MCF 10A (cell line): ENCODE measurements around the gene LYSMD4. TPM values are rescaled to one million over a fixed set of nuclear protein-coding genes. Genes with fewer than 3 reads are reported as not detected.

Experiments
- BruUV-seq: library from RNA; stranded (reverse); fragments of 400-500 nt; replicated peaks from 2 replicates; lab custom pipeline; 2021; lab: Mats Ljungman, UMichigan
- CTCF ChIA-PET: fragments of 300-600 bp; sonication (Branson Sonifier 250); formaldehyde crosslinking; extraction: SDS; loops from one replicate; lab custom pipeline; 2021; ENCODE audit warnings: antibody characterized with exemption, inconsistent platforms; lab: Yijun Ruan, JAX
- POLR2A ChIA-PET: fragments of 300-600, 350-650 bp; sonication (Branson Sonifier 250); formaldehyde crosslinking; extraction: SDS; loops from one replicate; lab custom pipeline; 2020; ENCODE audit warnings: antibody characterized with exemption, inconsistent platforms; lab: Yijun Ruan, JAX
- DNase-seq: peaks from one replicate; pipeline ENCODE4 v3.0.0-alpha.2; 2018; ENCODE audit not compliant: unreplicated experiment
- H3K27ac Mint-ChIP-seq: one replicate; pipeline ENCODE4 v1.8.0; 2022; ENCODE audit warnings: mild to moderate bottlenecking, low read depth, mixed read lengths; ENCODE audit not compliant: unreplicated experiment
- H3K27me3 Mint-ChIP-seq: one replicate; pipeline ENCODE4 v1.8.0; 2022; ENCODE audit warnings: mixed read lengths; ENCODE audit not compliant: insufficient read depth, unreplicated experiment
- H3K36me3 Mint-ChIP-seq: one replicate; pipeline ENCODE4 v1.8.0; 2022; ENCODE audit warnings: mild to moderate bottlenecking, moderate library complexity, mixed read lengths; ENCODE audit not compliant: insufficient read depth, unreplicated experiment
- H3K4me1 Mint-ChIP-seq: one replicate; pipeline ENCODE4 v1.8.0; 2022; ENCODE audit warnings: mixed read lengths; ENCODE audit not compliant: insufficient read depth, unreplicated experiment
- H3K4me3 Mint-ChIP-seq: one replicate; pipeline ENCODE4 v1.8.0; 2022; ENCODE audit warnings: mild to moderate bottlenecking, moderate library complexity, mixed read lengths; ENCODE audit not compliant: unreplicated experiment
- H3K9me3 Mint-ChIP-seq: one replicate; pipeline ENCODE4 v1.8.0; 2022; ENCODE audit warnings: mixed read lengths; ENCODE audit not compliant: unreplicated experiment
- CTCF ChIP-seq: fragments of 200-600 bp; IDR thresholded peaks from one replicate; pipeline ENCODE4 v1.8.0; 2022; ENCODE audit warnings: antibody characterized with exemption, mild to moderate bottlenecking; ENCODE audit not compliant: unreplicated experiment
- intact Hi-C: fragments of 100-400 bp; cut with micrococcal nuclease; formaldehyde crosslinking; loops from 2 replicates; pipeline ENCODE4 v1.14.1; 2022
- total RNA-seq: library from RNA; stranded (reverse); gene quantifications from 2 replicates; pipeline ENCODE4 v1.2.3, GENCODE V29; 2022

Gene LYSMD4
- total RNA-seq, 1 experiment from 2014 or later: 9.0 TPM

- Mint-ChIP-seq H3K27ac (no peak overlapping the region), H3K4me3 (no peak overlapping the region), H3K27me3 (no peaks in the 10 kb centered on the region), H3K36me3 (peaks cover 24% of the 10 kb centered on the region), H3K9me3 (no peaks in the 10 kb centered on the region), H3K4me1 (peaks cover 9% of the 10 kb centered on the region)
- POLR2A ChIA-PET: interaction anchor here (0.7 kb wide), 1 partner anchor 13 kb away, joined by 3 read pairs; no protein-coding TSS in a partner anchor
- intact Hi-C loops: no loop called here
- no peak for DNase-seq
- CTCF ChIA-PET: no interaction called here
- BruUV-seq: no TSS peak
- no peak for TF ChIP-seq CTCF
Observed at GRCh38 chr15:99720533-99720932, 12.7 kb downstream of the LYSMD4 start.

DNA sequence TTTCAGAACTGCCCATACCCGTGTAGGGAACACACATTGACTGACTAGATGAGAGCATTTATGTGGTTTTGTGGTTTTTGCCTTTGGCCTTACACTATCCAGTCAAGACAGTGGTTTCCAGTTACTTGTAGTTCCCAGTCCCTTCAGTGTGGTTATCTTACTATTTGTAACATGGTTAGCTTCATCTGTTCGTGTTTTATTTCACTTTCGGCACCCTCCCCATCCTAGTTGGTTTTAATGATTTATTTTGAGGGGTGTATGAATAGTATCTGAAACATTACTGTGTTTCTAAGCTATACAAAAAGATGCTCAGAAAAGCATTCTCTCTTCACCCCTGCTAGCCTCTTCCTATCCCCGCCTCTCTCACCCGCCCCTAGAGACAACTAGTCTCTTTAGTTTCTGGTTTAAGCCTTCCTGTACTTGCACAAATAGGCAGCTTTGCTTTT, 14.1 kb downstream of the LYSMD4 start:
- no peaks in the 10 kb centered on the region for H3K9me3 Mint-ChIP-seq
- POLR2A ChIA-PET: interaction anchor here (0.6 to 1.3 kb wide), 6 partner anchors 10 to 1206 kb away, joined by 3 to 6 read pairs (median 3); partner anchors contain the start of gene LYSMD4
- no peak overlapping the region for H3K27ac Mint-ChIP-seq
- no peak for TF ChIP-seq CTCF
- CTCF ChIA-PET: interaction anchor here (1.0 to 1.1 kb wide), 2 partner anchors 11 to 15 kb away, joined by 3 read pairs; no protein-coding TSS in a partner anchor
- H3K36me3 Mint-ChIP-seq: peaks cover 34% of the 10 kb centered on the region
- H3K27me3 Mint-ChIP-seq: no peaks in the 10 kb centered on the region
- no peak overlapping the region for H3K4me3 Mint-ChIP-seq
- intact Hi-C loops: no loop called here
- DNase-seq: no peak
- H3K4me1 Mint-ChIP-seq: peaks cover 9% of the 10 kb centered on the region
- BruUV-seq: no TSS peak

GRCh38 chr15:99718421-99718820, 14.8 kb downstream of the LYSMD4 start:
- Mint-ChIP-seq H3K27ac (no peak overlapping the region), H3K4me3 (no peak overlapping the region), H3K4me1 (peaks cover 9% of the 10 kb centered on the region), H3K27me3 (no peaks in the 10 kb centered on the region), H3K9me3 (no peaks in the 10 kb centered on the region), H3K36me3 (peaks cover 34% of the 10 kb centered on the region)
- POLR2A ChIA-PET: interaction anchor here (1.1 to 1.6 kb wide), 5 partner anchors 10 to 30 kb away, joined by 3 to 9 read pairs (median 4); partner anchors contain the start of gene LYSMD4
- BruUV-seq: no TSS peak
- no peak for TF ChIP-seq CTCF
- CTCF ChIA-PET: interaction anchor here (0.6 to 1.6 kb wide), 6 partner anchors 10 to 930 kb away, joined by 3 to 7 read pairs (median 4); no protein-coding TSS in a partner anchor
- intact Hi-C loops: no loop called here
- DNase-seq: no peak

DNA sequence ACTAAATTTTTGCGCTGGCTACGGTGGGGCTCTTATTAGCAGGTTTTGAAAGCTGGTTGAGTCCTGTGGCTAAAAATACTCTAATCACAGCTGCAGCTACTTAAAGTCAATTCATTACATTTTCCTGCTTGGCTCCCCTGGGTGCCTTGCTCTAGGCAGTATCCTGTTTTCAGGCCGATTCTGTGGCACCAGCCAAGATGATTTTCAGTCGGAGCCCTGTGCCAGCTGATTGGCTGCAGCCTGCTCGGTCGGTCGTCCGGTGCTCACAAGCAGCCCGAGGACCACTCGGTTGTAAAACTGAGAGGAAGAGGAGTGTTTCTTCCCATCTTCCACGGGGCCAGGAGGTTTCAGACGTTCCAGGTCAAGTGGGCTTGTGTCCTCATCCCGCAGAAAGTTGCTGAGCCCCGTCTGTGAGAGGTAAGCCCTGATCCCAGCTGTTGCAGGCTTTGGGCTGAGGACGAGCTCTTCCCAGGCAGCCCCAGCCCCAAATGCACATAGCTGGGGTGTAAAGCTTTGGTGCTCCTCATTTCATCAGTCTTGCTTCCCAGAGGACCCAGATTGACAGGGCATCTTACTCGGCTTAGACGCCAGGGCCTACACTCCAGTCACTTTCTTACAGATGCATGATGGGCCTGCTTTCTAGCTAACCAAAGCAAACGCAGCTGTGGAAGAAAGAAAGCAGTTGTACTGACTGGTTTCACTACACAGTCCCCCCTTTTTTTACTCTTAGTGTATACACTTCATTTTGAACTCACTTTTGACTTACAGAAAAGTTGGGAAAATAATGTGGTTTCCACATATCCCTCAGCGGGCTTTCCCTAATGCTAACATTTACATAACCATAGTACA, 15.9 kb downstream of the LYSMD4 start:
- no peak for DNase-seq
- no peak overlapping the region for H3K27ac Mint-ChIP-seq
- peaks cover 9% of the 10 kb centered on the region for H3K4me1 Mint-ChIP-seq
- intact Hi-C loops: no loop called here
- BruUV-seq: no TSS peak
- no peaks in the 10 kb centered on the region for H3K9me3 Mint-ChIP-seq
- CTCF ChIA-PET: interaction anchor here (0.5 to 1.6 kb wide), 4 partner anchors 12 to 616 kb away, joined by 3 to 7 read pairs (median 4); no protein-coding TSS in a partner anchor
- POLR2A ChIA-PET: interaction anchor here (1.1 to 1.6 kb wide), 3 partner anchors 9 to 13 kb away, joined by 4 to 9 read pairs (median 4); no protein-coding TSS in a partner anchor
- peaks cover 41% of the 10 kb centered on the region for H3K36me3 Mint-ChIP-seq
- no peak for TF ChIP-seq CTCF
- H3K4me3 Mint-ChIP-seq: no peak overlapping the region
- no peaks in the 10 kb centered on the region for H3K27me3 Mint-ChIP-seq
